K562 (cell line): ENCODE data around the gene CDSN. TPM values are rescaled to one million over a fixed set of nuclear protein-coding genes. Genes with fewer than 3 reads are reported as not detected.

Experiments used
- ATAC-seq: fragments of 200-7000 bp; cut with Tn5 transposase; 3 replicates; pipeline ENCODE4 v1.9.1; 2020; ENCODE audit warnings: moderate library complexity
- BruUV-seq: library from RNA; stranded (reverse); fragments of 400-500 nt; replicated peaks from 2 replicates; lab custom pipeline; 2021; lab: Mats Ljungman, UMichigan
- CTCF ChIA-PET: fragments of 300-600 bp; formaldehyde crosslinking; extraction: SDS; loops from one replicate; lab custom pipeline; 2021; ENCODE audit warnings: low intra/inter-chr PET ratio; lab: Yijun Ruan, JAX
- POLR2A ChIA-PET: fragments of 300-600, 350-650 bp; sonication (Branson Sonifier 250); formaldehyde crosslinking; extraction: SDS; loops from one replicate; lab custom pipeline; 2021; ENCODE audit warnings: antibody characterized with exemption, inconsistent platforms; lab: Yijun Ruan, JAX
- DNase-seq, 4 experiments: peaks; one replicate each; pipeline versions ENCODE4 v3.0.0 to v3.0.0-alpha.2; 2011 to 2018; ENCODE audit warnings: low spot score in 3 of 4, mixed read lengths in 3 of 4; ENCODE audit errors: extremely low read depth in 1 of 4
- FAIRE-seq: peaks from 2 replicates; lab custom pipeline; 2011; peaks lifted over from hg19 to GRCh38; lab: Jason Lieb, UNC
- H2AFZ ChIP-seq: 2 replicates; pipeline ENCODE4 v1.6.0; 2011; ENCODE audit warnings: low read depth, low read length, control low read depth, inconsistent platforms
- H3K27ac ChIP-seq: fragments of 200-600 bp; 3 replicates; pipeline ENCODE4 v1.8.0; 2011; ENCODE audit warnings: low read depth, mild to moderate bottlenecking, control low read depth, inconsistent platforms, low read length, moderate library complexity, mixed read lengths; ENCODE audit errors: extremely low read depth
- H3K27me3 ChIP-seq, 2 experiments: fragments of 300-600 bp in 1 of 2; 2 replicates in 1 of 2; 3 replicates in 1 of 2; pipeline versions ENCODE4 v1.6.0 to v1.8.0; 2011; ENCODE audit warnings: inconsistent platforms in 2 of 2, low read length in 2 of 2, mild to moderate bottlenecking in 1 of 2, mixed read lengths in 1 of 2, moderate library complexity in 1 of 2; ENCODE audit not compliant: control insufficient read depth in 2 of 2, insufficient read depth in 2 of 2
- H3K36me3 ChIP-seq: fragments of 300-600 bp; 3 replicates; pipeline ENCODE4 v1.8.0; 2011; ENCODE audit warnings: mild to moderate bottlenecking, low read length, inconsistent platforms; ENCODE audit not compliant: control insufficient read depth, insufficient read depth
- H3K4me1 ChIP-seq, 2 experiments: fragments of 200-600 bp in 1 of 2; replicated peaks in 1 of 2; 2 replicates in 1 of 2; 3 replicates in 1 of 2; pipeline versions ENCODE4 v1.5.1 to v1.8.0; 2011; ENCODE audit warnings: inconsistent platforms in 2 of 2, low read length in 2 of 2, mild to moderate bottlenecking in 1 of 2, mixed read lengths in 1 of 2, moderate library complexity in 1 of 2; ENCODE audit not compliant: control insufficient read depth in 2 of 2, insufficient read depth in 2 of 2
- H3K4me2 ChIP-seq: 2 replicates; pipeline ENCODE4 v1.6.1; 2011; ENCODE audit warnings: low read length, control low read depth, inconsistent platforms, mixed read lengths; ENCODE audit not compliant: insufficient read depth
- H3K4me3 ChIP-seq: fragments of 200-600 bp; sonication (generic), shearing (Covaris generic); 2 replicates; pipeline ENCODE4 v1.5.1; 2016; ENCODE audit warnings: control low read depth, inconsistent platforms
- H3K79me2 ChIP-seq: fragments of 200-600 bp; 3 replicates; pipeline ENCODE4 v1.8.0; 2011; ENCODE audit warnings: low read length, inconsistent platforms; ENCODE audit not compliant: control insufficient read depth, insufficient read depth
- H3K9ac ChIP-seq, 2 experiments: 2 replicates each; pipeline versions ENCODE4 v1.6.0 to v1.6.1; 2011; ENCODE audit warnings: low read depth in 2 of 2, low read length in 2 of 2, control low read depth in 1 of 2, inconsistent platforms in 1 of 2, mild to moderate bottlenecking in 1 of 2, mixed read lengths in 1 of 2; ENCODE audit not compliant: insufficient read depth in 1 of 2
- H3K9me1 ChIP-seq: one replicate; pipeline ENCODE4 v1.6.0; 2011; ENCODE audit warnings: inconsistent platforms, mild to moderate bottlenecking, low read length, moderate library complexity; ENCODE audit not compliant: control insufficient read depth, insufficient read depth
- H3K9me3 ChIP-seq: replicated peaks from 2 replicates; pipeline ENCODE4 v1.5.1; 2011; ENCODE audit warnings: low read depth, low read length, inconsistent platforms; ENCODE audit not compliant: control insufficient read depth, insufficient read depth
- H4K20me1 ChIP-seq: replicated peaks from 2 replicates; pipeline ENCODE4 v1.6.1; 2011; ENCODE audit warnings: low read length, inconsistent platforms, mixed read lengths; ENCODE audit not compliant: control insufficient read depth, insufficient read depth
- EP300 ChIP-seq: IDR thresholded peaks from 2 replicates; pipeline ENCODE4 v1.6.1; 2012; ENCODE audit warnings: low read length, improper control_type of control experiment
- KAT7 ChIP-seq: sonication (generic); formaldehyde crosslinking; IDR thresholded peaks from 2 replicates; pipeline ENCODE4 v1.8.0; 2022; ENCODE audit warnings: missing genetic modification reagents, mild to moderate bottlenecking, borderline replicate concordance
- MCM5 ChIP-seq: fragments of 450-650 bp; IDR thresholded peaks from 2 replicates; pipeline ENCODE4 v1.6.1; 2016; ENCODE audit warnings: low read depth
- NR3C1 ChIP-seq: sonication (generic); formaldehyde crosslinking; IDR thresholded peaks from 2 replicates; pipeline ENCODE4 v1.8.1; 2022; ENCODE audit warnings: missing genetic modification reagents
- SIX5 ChIP-seq, 2 experiments: IDR thresholded peaks; 2 replicates each; pipeline ENCODE4 v1.6.1; 2011; ENCODE audit warnings: low read length in 2 of 2, borderline replicate concordance in 1 of 2, low read depth in 1 of 2, mild to moderate bottlenecking in 1 of 2, moderate library complexity in 1 of 2; ENCODE audit not compliant: insufficient read depth in 1 of 2
- WGBS: fragments of 100-300 bp; shearing (Covaris generic); methylation state at CpG from one replicate; pipeline ENCODE4 v1.1.6; 2016; ENCODE audit warnings: low coverage, mixed read lengths; ENCODE audit not compliant: insufficient coverage; ENCODE audit errors: missing lambda C conversion rate; 5-methylcytosine and 5-hydroxymethylcytosine counted together
- in situ Hi-C: fragments of 300-500 bp; cut with MboI; formaldehyde crosslinking; loops from 4 replicates; pipeline ENCODE4 v1.15.0; 2018; ENCODE audit warnings: inconsistent platforms, mixed read lengths
- intact Hi-C: fragments of 100-400 bp; cut with micrococcal nuclease; formaldehyde crosslinking; loops from 2 replicates; pipeline ENCODE4 v1.14.2; 2022
- polyA plus RNA-seq, 8 experiments: library from polyadenylated mRNA; depleted of rRNA in 4 of 8; stranded (reverse) in 5 of 8; unstranded in 3 of 8; fragments of >200 nt; fragmentation: Nextera tagmentation in 2 of 8; fragmentation: Illumina TruSeq in 1 of 8; extraction: Ambion mirVana in 2 of 8; extraction: Trizol in 1 of 8; gene quantifications; 2 replicates each; pipeline versions ENCODE4 v1.2.1 to v1.2.3, GENCODE V29; 2011 to 2014; ENCODE audit warnings: inconsistent platforms in 1 of 8, missing spikeins in 1 of 8
- total RNA-seq, 7 experiments: library from RNA; depleted of rRNA in 6 of 7; stranded (reverse); fragments of >200 nt in 6 of 7; fragmentation: Illumina TruSeq in 2 of 7; extraction: Trizol in 2 of 7; gene quantifications; 2 replicates each; pipeline versions ENCODE4 v1.2.1 to v1.2.3, GENCODE V29; 2011 to 2021; ENCODE audit warnings: low replicate concordance in 1 of 7

The CDSN gene
- total and polyA plus RNA-seq, 9 of the 15 experiments (the other 6 are each of a cell fraction or from before 2014, with no cell fraction given), result not detected

- no peak for DNase-seq
- Histone ChIP-seq H3K9ac (peak within 1 kb of the TSS in 1 of 2 experiments; percentile 80; a peak in 1 of 4 replicates), H3K9me3 (no peaks in the 10 kb centered on the region), H3K9me1 (no peaks in the 10 kb centered on the region), H4K20me1 (no peaks in the 10 kb centered on the region; the same call in 1 of the 2 replicates), H3K27me3 (peaks cover 3 to 18% of the 10 kb centered on the region in 2 experiments; a peak in 4 of 5 replicates), H3K4me3 (0 out of 2 replicates have a peak within 1 kb of the TSS, but pooled peaks have one; percentile 1), H3K4me1 (peaks cover 3 to 13% of the 10 kb centered on the region in 2 experiments; a peak in 4 of 5 replicates), H3K4me2 (no peak within 1 kb of the TSS), H2AFZ (peak within 1 kb of the TSS; percentile 79), H3K36me3 (peaks cover 16% of the 10 kb centered on the region; the same call in 2 of the 3 replicates), H3K27ac (no peak within 1 kb of the TSS), H3K79me2 (no peaks in the 10 kb centered on the region)
- WGBS, result 20% methylated on average over 4 of the region's 4 CpGs
- TF ChIP-seq SIX5 (IDR thresholded peaks at IDR 0.05; ENCODE audit: borderline replicate concordance in 1 of 2, insufficient read depth in 1 of 2, low read depth in 1 of 2, low read length in 2 of 2) (no peak), NR3C1 (no peak), KAT7 (CRISPR knock-in tag) (no peak), EP300 (no peak), MCM5 (no peak)
- CTCF ChIA-PET, result interaction anchor here (3.5 kb wide), 1 partner anchor 53 kb away, joined by 77 read pairs; no protein-coding TSS in a partner anchor
- no peak for FAIRE-seq
- in situ Hi-C loops (loop anchor here (5.0 kb wide), 2 partner anchors 53 to 228 kb away; no protein-coding TSS in a partner anchor), intact Hi-C loops (no loop called here)
- no TSS peak for BruUV-seq
- no peak for ATAC-seq
- POLR2A ChIA-PET, result interaction anchor here (0.6 to 1.4 kb wide), 3 partner anchors 33 to 422 kb away, joined by 3 to 5 read pairs (median 3); partner anchors contain the start of gene MDC1
These were observed 18.7 kb upstream of the CDSN start, which contains the start of gene PSORS1C2 for GRCh38 chr6:31138982-31139381. Gene PSORS1C2 (minus strand): TSS chr6:31139066. CDS start chr6:31139026, 40 bp downstream.
